Measurements from ENCODE around the gene ECE1.

Gene ECE1

GRCh38 chr1:21255284-21255942, 34.9 kb downstream of the ECE1 start:
- DNase-seq (ENCODE audit: low spot score): peak; percentile 83

DNA sequence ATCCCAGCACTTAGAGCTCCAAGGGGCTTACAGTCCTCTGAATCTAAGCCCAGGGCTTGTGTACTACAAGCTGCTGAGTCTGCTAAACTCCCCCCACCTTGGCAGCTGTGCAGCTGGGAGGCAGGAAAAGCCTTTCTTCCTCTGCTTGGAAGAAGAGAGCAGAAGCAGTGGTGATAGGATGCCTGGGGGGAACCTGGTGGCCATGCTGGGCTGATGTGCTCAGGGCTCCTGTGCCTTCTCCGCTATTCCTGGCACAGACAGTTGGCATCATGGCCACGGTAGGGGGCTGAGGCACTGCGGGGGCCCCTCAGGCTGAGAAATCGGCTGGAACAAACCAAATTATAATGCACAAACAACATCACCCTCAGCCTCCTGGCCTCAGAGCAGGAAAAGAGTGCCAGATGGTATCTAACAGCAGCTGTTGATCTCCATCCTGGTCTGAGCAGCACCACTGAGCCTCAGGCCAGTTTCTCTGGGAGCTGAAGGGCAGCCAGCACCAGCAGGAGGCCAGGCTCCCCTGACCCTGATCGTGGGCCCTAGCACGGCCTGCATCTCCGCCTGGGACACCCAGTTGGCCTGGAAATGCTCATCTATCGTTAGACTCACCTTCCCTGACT, 35.8 kb downstream of the ECE1 start:
- DNase-seq (ENCODE audit: low spot score): peak; percentile 40

GRCh38 chr1:21251773-21252471, 38.3 kb downstream of the ECE1 start:
- DNase-seq (ENCODE audit: low spot score): no peak

GRCh38 chr1:21249940-21250493, 40.2 kb downstream of the ECE1 start:
- no peak for DNase-seq (ENCODE audit: low spot score)

DNA sequence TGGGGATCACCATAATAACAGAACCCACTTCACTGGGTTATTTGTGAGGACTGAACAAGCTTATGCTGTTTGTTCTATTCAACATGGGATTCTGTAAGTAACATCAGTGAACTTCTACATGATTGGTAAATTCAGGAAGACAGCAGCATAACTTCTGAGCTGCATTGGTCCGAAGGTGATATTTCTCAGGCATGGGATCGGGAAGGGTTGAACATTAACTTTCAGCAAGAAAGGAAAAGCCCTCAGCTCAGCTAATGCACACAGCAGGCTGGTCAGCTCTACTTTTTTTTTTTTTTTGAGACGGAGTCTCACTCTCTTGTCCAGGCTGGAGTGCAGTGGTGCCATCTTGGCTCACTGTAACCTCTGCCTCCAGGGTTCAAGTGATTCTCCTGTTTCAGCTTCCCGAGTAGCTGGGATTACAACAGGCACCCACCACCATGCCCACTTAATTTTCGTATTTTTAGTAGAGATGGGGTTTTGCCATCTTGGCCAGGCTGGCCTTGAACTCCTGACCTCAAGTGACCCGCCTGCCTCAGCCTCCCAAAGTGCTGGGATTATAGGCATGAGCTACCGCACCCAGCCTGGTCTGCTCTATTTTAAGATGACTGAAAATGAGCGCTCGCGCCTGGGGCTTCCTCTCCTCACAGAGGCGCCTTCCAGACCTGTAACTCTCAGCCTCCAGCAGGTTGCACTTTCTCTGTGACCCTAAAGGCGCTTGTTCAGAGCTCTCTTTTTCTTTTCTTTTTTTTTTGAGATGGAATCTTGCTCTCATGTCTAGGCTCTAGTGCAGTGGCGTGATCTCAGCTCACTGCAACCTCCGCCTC, 42.2 kb downstream of the ECE1 start:
- no peak for DNase-seq (ENCODE audit: low spot score)

DNA sequence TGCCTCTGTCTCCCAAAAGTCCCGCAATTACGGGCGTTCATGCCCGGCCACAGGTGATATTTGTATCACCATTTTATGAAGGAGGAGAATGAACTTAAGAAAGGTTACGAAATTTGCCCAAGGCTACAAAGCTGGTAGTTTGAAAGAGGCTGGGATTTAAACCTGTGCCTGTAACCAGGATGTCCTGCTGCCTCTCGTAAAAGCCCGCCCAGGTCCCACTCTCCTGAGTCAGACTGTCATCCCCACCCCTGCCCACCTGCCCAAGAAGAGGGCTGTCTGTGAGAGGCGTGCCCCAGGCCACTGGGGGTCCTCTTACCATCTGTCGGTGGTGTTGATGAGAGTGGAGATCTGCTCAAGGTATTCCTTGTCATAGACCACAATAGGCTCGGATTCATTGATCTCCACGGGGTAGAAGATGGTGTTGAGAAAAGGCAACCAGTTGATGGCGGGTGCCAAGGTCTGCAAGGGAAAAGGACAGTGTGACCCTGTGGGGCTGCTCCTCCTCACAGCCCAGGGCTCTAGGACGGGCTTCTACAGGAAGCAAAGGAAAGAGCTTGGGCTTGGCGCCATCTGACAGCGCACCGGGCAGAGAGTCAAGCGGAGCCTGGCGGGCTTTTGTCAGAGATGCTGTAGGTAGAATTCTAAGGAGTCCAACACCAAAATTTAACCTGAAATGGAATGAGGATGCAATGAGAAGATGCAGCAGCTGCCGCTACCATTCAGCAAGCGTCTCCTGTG, 43.2 kb downstream of the ECE1 start:
- no peak for DNase-seq (ENCODE audit: low spot score)

- DNase-seq (ENCODE audit: low spot score): no peak
Measured at GRCh38 chr1:21245688-21246229, 44.5 kb downstream of the ECE1 start.

DNA sequence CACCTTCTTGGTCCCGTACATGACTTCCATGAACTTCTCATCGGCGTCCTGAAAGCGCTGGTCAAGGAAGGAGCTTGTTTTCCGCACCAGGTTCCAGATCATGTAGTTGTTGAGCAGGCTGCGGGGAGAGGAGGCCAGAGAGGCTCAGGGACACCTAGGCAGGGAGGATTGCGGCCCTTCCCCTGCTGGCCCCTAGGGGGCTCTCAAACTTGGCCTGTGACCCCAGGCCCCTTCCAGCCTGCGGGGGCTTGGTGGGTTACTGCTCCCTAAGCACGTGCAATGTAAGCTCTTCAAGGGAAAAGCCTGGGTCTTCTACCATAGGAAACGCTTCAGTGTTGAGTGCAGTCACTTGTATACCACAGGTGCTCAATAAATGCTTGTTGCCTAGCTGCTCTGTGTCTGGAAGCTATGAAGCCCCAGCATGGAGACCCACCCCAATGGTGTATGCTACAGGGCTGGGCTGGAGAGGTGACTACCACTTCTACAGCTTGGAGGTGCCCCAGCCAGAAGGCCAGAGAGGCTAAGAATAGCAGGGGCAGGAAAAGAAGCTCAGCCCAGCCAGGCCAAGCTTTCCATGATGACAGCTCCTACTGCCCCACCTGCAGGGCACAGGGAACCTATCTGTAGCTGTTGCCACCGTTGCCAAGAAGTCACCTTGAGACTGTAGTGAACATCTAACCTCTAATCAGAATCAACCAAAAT, 45.1 kb downstream of the ECE1 start:
- DNase-seq (ENCODE audit: low spot score): no peak

GRCh38 chr1:21244154-21244553, 46.1 kb downstream of the ECE1 start:
- no peak for DNase-seq (ENCODE audit: low spot score)

DNA sequence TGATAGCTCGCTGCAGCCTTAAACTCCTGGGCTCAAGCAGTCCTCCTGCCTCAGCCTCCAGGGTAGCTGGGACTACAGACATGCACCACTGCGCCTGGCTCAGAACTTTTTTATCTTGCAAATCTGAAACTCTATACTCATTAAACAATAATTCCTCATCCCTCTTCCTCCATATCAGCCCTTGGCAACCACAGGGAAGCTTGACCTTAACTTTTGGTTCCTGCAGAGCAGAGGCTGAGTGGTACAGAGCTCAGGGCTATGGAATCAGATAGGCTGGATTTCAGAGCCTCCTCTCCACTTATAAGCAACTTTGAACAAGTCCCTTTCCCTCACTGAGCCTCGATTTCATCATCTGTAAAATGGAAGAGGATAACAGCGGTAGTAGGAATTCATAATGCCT, 47.4 kb downstream of the ECE1 start:
- no peak for DNase-seq (ENCODE audit: low spot score)

GRCh38 chr1:21241771-21242581, 48.3 kb downstream of the ECE1 start:
- no peak for DNase-seq (ENCODE audit: low spot score)

- no peak for DNase-seq (ENCODE audit: low spot score)
Measured at GRCh38 chr1:21240706-21241105, 49.6 kb downstream of the ECE1 start.

DNA sequence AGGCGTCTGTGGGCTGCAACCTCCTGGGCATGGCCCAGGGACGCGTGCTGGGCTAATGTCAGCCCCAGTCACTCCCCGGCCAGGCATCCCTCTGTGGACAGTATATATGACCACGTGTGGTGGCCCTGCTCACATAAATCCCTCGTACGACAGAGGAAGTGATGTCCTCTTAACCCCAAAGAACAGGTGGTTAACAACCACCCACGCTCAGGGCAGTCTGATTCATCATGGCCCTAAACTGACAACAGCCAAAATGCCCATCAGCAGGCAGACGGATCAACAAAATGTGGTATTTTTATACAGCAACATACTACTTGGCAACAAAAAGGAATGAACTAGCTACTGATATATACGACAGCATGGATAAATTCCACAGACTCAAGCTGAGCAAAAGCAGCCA, 51.0 kb downstream of the ECE1 start:
- no peak for DNase-seq (ENCODE audit: low spot score)

DNA sequence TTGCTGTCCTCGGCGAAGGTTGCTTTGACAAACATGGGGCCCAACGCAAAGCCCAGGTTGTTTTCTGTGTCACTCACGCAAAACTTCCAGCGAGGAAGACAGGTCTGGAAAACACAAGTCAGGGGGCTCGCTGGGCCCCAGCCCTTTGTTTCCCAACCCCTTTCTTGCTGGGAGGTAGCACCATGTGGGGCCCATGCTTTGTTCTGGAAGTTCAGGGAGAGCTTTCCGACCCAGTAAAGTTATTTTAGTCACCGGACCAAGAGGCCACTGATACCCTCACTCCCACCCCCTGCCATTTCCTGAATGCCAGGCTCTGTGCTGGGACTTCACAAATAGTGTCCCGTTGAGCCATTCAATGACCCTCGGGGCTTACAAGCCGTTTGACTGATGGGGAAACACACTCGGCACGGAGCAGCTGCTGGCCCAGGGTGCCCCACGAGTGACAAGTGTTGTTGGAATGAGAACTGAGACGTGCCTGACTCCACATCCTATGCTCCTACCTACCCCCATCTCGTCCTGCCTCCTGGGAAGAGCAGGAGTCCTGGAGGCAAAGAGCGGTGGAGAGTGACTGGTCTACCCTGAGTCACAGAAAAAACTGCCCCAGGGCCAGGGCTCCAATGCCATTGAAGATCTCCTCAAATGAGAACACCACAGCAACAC, 52.0 kb downstream of the ECE1 start:
- DNase-seq (ENCODE audit: low spot score): no peak

DNA sequence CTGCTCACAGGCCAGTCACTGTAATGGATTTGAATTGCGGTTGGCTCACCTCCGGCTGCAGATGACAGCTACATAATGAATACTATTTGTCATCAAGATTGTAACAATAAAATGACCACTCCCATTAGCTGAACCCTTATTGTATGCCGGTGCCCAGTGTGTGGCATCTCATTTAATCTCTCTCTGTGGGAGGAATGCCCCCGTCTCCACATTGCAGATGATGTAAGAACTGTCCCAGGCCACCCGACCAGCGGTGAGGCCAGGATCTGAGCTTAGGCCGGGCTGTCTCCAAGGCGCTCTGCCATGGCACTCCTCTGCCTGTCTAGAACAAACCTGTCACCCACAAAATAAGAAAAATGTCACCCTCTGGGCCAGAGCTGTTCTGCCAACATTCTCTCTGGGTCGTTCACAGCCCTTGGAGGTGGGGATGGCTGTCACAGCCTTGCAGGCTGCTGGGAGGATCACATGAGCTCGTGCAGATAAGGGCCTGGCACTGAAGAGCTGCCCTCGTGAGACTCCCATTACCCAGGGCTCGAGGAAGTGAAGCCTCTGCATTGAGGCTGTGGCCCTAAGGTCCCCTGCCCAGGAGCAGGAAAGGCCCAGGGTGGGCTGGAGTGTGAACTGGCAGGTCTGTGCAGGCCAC, 52.7 kb downstream of the ECE1 start:
- no peak for DNase-seq (ENCODE audit: low spot score)

GRCh38 chr1:21236178-21236577, 54.1 kb downstream of the ECE1 start:
- no peak for DNase-seq (ENCODE audit: low spot score)

DNA sequence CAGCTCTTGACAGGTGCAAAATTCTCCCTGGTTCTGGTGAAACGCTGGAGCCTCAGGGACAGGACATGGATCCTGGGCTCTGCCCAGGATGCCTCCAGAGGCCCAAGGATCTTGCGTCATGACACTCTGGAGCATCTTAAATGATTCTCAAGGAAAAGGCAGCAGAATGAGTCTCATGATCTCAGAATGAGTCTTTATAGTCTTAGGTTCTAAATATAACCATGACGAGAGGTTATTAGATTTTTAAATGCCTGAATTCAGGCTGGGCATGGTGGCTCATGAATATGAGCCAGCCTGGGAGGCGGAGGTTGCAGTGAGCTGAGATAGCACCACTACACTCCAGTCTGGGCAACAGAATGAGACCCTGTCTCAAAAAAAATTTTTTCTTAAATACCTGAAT, 55.5 kb downstream of the ECE1 start:
- DNase-seq (ENCODE audit: low spot score): no peak

DNA sequence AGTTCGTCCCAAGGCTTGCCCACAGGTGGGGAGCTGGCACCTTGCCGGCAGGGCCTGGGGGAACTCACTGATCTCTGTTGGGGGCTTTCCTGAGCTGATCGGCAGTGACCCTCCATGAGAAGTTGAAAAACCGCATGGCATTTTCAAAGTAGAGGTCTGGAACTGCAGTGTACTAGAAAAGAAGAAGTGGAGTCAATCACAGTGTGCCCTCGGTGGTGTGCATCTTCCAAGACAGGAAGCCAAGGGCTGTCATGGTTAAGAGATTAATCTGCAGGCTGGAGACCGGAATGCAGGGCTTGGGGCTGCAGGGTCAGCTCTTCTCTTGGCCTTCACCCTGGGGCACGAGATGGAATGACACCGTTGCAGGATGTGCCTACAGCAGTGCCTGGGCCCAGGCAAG, 56.8 kb downstream of the ECE1 start:
- DNase-seq (ENCODE audit: low spot score): no peak

All from SK-N-DZ (cell line).